SKM-1 treated with dmso at 0.1 percent for 144 hours (cell line): ENCODE data around the gene HK1.
"Not testable (repeated sequence)": the region's sequence is repeated elsewhere in the genome, so short reads cannot be mapped to it uniquely, and the experiment has no call there.

ENCODE experiments used
- DNase-seq: peaks from one replicate; lab custom pipeline; 2025; ENCODE audit not compliant: unreplicated experiment; lab: John Stamatoyannopoulos, UW

Gene HK1

GRCh38 chr10:69308304-69308703 is 30.0 kb downstream of the HK1 start:
- not testable (repeated sequence) for DNase-seq

DNA sequence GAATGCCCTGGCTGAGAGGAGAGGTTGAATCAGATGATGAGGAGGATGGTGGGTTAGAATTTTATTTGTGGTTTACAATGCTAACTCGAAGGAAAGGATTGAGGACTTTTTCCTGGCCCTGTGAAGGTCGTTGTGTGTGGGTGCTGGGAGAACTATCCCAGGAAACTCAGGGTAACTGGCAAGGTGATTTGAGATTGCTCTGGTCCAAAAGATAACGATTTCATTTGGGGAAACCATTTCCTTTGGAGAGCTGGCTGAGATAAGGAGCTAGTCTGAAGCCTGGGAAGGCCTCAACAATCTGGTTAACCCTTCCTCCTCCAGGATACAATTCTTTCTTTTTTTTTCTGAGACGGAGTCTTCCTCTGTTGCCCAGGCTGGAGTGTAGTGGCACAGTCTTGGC is 33.0 kb downstream of the HK1 start:
- DNase-seq = no peak

GRCh38 chr10:69312528-69312927 is 34.2 kb downstream of the HK1 start:
- no peak for DNase-seq

- DNase-seq = no peak
Observed at GRCh38 chr10:69315100-69315542, 36.8 kb downstream of the HK1 start.

DNA sequence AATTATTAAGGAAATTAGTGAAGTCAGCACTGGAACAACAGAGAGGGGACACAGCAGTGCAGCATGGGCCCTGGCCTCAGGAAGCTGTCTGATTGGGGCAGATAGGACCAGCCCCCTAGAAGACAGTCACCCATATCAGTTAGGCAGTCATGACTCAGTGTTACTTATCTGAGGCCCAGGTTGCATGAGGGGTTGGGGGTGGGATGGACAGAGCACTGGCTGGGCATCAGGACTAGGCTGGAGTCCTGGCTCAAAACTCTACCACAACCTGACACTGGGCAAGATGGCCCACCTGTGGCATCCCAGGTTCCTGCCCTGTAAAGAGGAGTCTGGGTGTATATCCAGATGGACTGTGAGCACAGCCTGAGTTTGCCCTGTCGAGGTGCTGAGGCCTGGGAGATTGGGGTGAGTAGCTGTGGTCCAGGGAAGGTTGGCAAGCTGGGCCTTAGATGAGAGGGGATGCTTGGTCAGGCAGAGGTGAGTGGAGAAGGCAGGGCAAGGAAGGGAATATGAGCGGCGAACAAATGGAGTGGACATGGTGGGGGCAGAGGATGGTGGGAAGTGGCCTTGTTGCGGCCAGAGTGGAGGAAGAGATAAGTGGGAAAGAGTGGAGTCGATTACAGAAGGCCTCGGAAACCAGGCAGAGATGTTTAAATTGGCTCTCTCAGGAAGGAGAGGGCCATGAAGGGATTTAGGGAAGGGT is 37.5 kb downstream of the HK1 start:
- no peak for DNase-seq

DNA sequence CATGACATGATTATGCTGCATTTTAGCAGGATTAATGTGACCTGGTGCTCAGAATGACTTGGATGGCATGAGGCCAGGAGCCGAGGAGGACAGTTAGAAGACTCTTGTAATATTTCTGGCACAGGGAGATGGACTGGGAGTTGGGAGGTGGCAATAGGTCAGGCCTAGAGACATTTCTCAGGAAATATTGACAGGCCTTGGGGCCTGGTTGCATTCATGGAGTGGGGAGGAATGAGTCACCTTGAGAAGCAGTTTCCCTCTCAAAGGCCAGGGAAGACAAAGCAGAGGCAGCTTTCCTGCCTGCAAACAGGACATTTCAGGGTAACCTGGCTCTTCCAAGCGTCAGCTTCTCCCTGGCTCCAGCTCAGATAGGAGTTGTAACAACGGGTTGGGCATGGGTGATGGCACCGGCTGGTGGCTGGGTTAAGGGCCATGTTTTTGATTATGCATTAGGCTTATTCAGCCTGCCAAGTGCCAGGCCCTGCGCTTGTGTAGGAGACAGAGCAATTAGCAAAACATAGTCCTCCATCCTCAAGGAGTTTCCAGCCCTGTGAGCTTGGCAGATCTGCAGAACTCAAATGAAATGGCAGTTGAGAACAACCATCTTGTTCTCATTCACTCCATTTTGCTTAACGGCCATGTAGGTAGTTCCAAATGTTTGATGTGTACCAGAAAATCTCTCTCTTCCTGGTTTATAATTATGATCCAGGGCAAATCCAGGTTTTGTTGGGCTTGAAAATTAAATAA is 38.2 kb downstream of the HK1 start:
- no peak for DNase-seq

DNA sequence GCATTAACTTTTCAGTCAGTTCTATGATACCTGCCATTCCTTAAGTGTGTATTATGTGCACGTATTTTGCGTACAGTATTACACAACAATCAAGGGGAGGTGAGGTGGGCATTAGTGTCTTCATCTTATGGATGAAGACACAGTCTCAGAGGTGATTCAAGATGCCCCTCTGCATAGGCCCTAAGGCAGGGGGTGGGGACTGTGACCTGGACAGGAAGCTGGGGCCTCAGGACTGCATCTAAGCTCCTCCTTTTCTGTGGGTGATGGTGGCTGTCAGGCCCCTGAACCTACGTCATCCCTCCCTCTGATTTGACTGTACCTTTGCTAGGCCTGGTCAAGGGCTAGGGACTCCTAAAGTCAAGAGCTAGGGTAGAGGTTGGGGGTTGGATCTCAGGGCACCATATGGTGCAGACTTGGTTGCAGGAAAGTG is 38.9 kb downstream of the HK1 start:
- peak; percentile 6 for DNase-seq

- no peak for DNase-seq
Observed at GRCh38 chr10:69317626-69318105, 39.4 kb downstream of the HK1 start.

- peak; percentile 87 for DNase-seq
Observed at GRCh38 chr10:69318106-69318866, 40.0 kb downstream of the HK1 start.

DNA sequence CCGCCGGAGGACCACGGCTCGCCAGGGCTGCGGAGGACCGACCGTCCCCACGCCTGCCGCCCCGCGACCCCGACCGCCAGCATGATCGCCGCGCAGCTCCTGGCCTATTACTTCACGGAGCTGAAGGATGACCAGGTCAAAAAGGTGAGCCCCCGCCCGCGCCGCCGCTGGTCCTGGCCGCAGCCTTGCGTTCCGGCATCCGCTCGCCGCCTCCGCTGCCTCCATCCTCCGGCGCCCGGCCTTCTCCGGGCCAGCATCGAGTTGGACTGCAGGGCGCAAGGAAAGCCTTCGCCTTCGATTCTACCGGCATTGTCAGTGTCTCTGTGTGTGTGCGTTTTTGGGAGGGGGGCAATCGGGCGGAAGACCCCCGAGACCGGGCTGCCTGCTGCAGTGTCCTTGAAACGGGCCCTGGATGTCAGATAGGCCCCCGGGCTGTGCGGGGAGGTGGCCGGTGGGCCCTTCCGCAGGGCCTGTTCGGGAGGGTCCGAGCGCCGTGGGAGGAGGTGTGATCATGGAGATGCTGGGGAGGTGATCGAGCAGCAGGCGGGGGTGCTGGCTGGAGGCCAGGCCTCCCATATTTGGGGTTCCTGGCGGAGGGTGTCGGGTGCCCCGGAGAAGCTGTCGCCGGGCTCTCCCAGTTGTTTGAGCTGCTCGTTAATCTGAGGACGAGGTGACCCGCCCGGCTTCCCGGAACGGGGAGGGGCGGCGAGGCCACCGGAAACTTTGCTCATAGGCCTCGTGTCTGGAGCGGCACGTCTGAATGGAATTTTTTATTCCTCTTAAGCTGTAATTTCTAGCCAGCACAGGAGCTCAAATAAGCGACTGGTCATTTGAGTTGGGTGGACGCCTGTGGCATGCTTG is 40.8 kb downstream of the HK1 start:
- peak; percentile 20 for DNase-seq

GRCh38 chr10:69319841-69320316 is 41.6 kb downstream of the HK1 start:
- no peak for DNase-seq

DNA sequence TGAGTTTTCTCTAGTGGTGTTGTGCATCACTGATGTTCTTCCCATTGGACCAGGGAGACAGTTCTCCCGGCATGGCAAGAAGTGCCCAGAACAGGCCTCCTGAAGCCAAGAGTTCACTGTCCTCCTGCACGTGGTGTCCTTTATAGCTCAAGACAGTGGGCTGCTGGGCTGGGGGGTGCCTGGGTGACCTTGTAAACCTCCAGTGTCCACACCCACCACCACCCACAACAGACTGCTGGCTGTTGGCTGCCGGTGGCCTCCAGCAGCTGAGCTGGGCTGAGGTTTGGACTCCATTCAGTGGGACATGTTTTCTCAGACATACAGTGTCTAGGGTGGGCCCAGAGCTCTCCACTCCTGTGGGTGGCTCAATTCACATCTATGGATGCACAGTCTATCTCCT is 42.2 kb downstream of the HK1 start:
- no peak for DNase-seq

GRCh38 chr10:69321039-69321715 is 42.9 kb downstream of the HK1 start:
- DNase-seq = no peak

DNA sequence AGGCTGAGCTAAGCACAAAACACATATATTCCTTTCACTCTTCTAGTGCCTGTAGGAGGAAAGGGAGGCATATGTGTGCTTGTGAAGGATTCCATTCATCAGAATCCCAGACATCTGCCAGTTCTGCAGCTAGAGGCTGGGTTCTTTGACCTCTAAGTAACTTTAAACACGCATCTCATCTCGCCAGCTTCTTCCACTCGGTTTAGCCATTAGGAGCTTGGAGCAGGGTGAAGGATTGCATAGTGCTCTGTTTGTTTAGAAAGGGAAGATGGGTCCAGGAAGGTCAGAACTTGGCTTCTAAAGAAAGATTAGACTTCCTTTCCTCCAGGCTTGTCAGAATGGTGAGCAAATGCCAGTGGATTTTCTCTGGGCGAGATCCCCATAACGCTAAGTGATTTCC is 43.6 kb downstream of the HK1 start:
- DNase-seq = no peak

- not testable (repeated sequence) for DNase-seq
Observed at GRCh38 chr10:69322346-69322745, 44.0 kb downstream of the HK1 start.

DNA sequence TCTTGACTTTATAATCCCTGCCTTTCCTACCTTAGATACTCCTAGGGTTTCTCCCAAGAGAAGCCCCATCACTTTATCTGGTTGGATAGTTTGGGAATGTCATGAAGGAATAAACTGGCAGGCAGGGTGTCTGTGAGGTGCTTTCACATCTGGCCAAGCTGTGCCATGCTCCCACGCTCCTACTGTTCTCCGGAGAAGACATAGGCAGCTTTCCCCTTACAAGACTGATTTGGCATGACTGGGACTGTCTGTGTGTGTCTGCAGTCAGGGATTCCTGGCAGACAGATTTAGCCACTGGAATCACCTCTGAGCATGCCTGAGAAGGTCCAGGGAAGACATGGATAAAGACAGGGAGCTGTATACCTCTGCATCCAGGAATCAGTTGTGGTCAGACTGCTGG is 45.3 kb downstream of the HK1 start:
- no peak for DNase-seq

DNA sequence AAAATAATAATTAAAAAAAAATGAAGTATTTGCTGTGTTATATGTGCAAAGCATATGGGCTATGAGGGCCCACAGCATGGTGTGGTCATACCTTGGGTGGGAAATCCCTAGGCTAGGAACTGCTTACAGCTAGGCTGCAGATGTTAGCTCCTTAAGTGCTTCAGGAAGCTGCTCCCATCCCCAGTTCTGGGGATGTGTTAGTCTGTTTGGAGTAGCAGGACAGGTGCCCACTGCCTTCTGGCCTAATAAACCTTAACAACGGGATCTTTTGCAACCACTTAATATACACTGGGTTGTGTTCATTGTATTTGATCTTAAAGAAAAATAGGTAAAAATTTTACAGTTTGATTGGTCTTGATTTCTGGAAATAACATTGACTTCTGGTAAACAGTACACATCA is 46.3 kb downstream of the HK1 start:
- no peak for DNase-seq

GRCh38 chr10:69325637-69326523 is 47.6 kb downstream of the HK1 start:
- not testable (repeated sequence) for DNase-seq

DNA sequence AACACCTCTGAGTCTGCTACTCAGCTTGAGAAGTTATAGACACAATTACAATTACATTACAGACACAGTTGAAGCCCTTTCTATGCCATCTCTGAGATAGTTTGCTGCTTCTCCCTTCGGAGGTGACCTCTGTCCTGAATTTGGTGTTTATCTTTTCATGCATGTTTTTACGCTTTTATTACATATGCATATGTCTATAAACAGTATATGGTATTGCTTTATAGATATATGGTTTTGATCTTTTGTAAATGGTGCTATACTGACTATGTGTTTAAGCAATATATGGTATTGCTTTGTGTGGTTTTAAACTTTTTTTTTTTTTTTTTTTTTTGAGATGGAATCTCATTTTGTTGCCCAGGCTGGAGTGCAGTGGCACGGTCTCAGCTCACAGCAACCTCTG is 48.4 kb downstream of the HK1 start:
- no peak for DNase-seq
